Measurements from ENCODE around the gene KIF1A. TPM values are rescaled to one million over a fixed set of nuclear protein-coding genes. Genes with fewer than 3 reads are reported as not detected.
"Not testable (repeated sequence)": the region's sequence is repeated elsewhere in the genome, so short reads cannot be mapped to it uniquely, and the experiment has no call there.

KIF1A gene
- total RNA-seq, 1 experiment from 2014 or later, result not detected

- Histone ChIP-seq H3K4me2 (no peak overlapping the region), H3F3A (ENCODE audit: insufficient read depth, low read depth) (no peaks in the 10 kb centered on the region), H3K9me3 (ENCODE audit: insufficient read depth, low read depth) (no peaks in the 10 kb centered on the region), H3K4me1 (replicated peaks; ENCODE audit: insufficient read depth) (no peaks in the 10 kb centered on the region), H3K4me3 (no peak overlapping the region), H3K27ac (no peak overlapping the region), H2AFZ (no peak overlapping the region), H3K9me2 (ENCODE audit: insufficient read depth) (no peaks in the 10 kb centered on the region), H3K27me3 (ENCODE audit: insufficient read depth, low read depth) (peaks cover 32% of the 10 kb centered on the region), H3K36me3 (ENCODE audit: low read depth) (no peaks in the 10 kb centered on the region), H4K20me1 (ENCODE audit: insufficient read depth) (no peaks in the 10 kb centered on the region), H3K79me2 (ENCODE audit: low read depth) (no peaks in the 10 kb centered on the region)
- BruUV-seq (replicated peaks), result no TSS peak
- DNase-seq, result no peak
- ChIA-PET POLR2A (ENCODE audit: unreplicated experiment) (no interaction called here), CTCF (no interaction called here)
- no peak for TF ChIP-seq EZH2 (IDR thresholded peaks at IDR 0.05; ENCODE audit: low read depth)
- TF ChIP-seq, protein P1, sequence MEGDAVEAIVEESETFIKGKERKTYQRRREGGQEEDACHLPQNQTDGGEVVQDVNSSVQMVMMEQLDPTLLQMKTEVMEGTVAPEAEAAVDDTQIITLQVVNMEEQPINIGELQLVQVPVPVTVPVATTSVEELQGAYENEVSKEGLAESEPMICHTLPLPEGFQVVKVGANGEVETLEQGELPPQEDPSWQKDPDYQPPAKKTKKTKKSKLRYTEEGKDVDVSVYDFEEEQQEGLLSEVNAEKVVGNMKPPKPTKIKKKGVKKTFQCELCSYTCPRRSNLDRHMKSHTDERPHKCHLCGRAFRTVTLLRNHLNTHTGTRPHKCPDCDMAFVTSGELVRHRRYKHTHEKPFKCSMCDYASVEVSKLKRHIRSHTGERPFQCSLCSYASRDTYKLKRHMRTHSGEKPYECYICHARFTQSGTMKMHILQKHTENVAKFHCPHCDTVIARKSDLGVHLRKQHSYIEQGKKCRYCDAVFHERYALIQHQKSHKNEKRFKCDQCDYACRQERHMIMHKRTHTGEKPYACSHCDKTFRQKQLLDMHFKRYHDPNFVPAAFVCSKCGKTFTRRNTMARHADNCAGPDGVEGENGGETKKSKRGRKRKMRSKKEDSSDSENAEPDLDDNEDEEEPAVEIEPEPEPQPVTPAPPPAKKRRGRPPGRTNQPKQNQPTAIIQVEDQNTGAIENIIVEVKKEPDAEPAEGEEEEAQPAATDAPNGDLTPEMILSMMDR (conservative IDR thresholded peaks at IDR 0.05), result no peak
- intact Hi-C loops (cut with micrococcal nuclease; ENCODE audit: unreplicated experiment), result no loop called here
These were observed 27.0 kb upstream of the KIF1A start for GRCh38 chr2:240846873-240847595.

DNA sequence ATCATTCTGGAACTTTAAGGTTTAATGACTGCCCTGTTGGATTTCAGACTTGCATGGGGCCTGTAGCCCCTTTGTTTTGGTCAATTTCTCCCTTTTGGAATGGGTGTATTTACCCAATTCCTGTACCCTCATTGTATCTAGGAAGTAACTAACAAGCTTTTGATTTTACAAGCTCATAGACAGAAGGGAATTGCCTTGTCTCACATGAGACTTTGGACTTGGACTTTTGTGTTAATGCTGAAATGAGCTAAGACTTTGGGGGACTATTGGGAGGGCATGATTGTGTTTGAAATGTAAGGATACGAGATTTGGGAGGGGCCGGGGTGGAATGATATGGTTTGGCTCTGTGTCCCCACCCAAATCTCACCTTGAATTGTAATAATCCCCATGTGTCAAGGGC is 26.3 kb upstream of the KIF1A start:
- DNase-seq; H3K36me3 ChIP-seq (ENCODE audit: low read depth); H3K79me2 ChIP-seq (ENCODE audit: low read depth); H3F3A ChIP-seq (ENCODE audit: insufficient read depth, low read depth); intact Hi-C loops (cut with micrococcal nuclease; ENCODE audit: unreplicated experiment); POLR2A ChIA-PET (ENCODE audit: unreplicated experiment); H3K9me3 ChIP-seq (ENCODE audit: insufficient read depth, low read depth); CTCF ChIA-PET; H3K27ac ChIP-seq; H3K4me2 ChIP-seq; H3K4me3 ChIP-seq; H4K20me1 ChIP-seq (ENCODE audit: insufficient read depth); BruUV-seq (replicated peaks); H2AFZ ChIP-seq; H3K4me1 ChIP-seq (replicated peaks; ENCODE audit: insufficient read depth); H3K9me2 ChIP-seq (ENCODE audit: insufficient read depth): not testable (repeated sequence)
- H3K27me3 ChIP-seq (ENCODE audit: insufficient read depth, low read depth), result peaks cover 39% of the 10 kb centered on the region

- DNase-seq, result peak; percentile 71 to 88
- no TSS peak for BruUV-seq (replicated peaks)
- no peak overlapping the region for H2AFZ ChIP-seq
- no peak overlapping the region for H3K4me2 ChIP-seq
- H3K27ac ChIP-seq, result no peak overlapping the region
- intact Hi-C loops (cut with micrococcal nuclease; ENCODE audit: unreplicated experiment), result loop anchor here (1.0 to 5.0 kb wide), 3 partner anchors 200 to 779 kb away; partner anchors contain the start of gene RNPEPL1
- peaks cover 87% of the 10 kb centered on the region for H3K27me3 ChIP-seq (ENCODE audit: insufficient read depth, low read depth)
- H3K79me2 ChIP-seq (ENCODE audit: low read depth), result no peaks in the 10 kb centered on the region
- no peaks in the 10 kb centered on the region for H3K9me2 ChIP-seq (ENCODE audit: insufficient read depth)
- no peaks in the 10 kb centered on the region for H3K36me3 ChIP-seq (ENCODE audit: low read depth)
- H3F3A ChIP-seq (ENCODE audit: insufficient read depth, low read depth), result no peaks in the 10 kb centered on the region
- TF ChIP-seq, protein P1 (conservative IDR thresholded peaks at IDR 0.05), result peak; percentile 80
- no peak for TF ChIP-seq EZH2 (IDR thresholded peaks at IDR 0.05; ENCODE audit: low read depth)
- ChIA-PET CTCF (interaction anchor here (0.6 to 1.9 kb wide), 10 partner anchors 13 to 779 kb away, joined by 3 to 24 read pairs (median 4); no protein-coding TSS in a partner anchor), POLR2A (ENCODE audit: unreplicated experiment) (interaction anchor here (0.6 to 1.1 kb wide), 5 partner anchors 100 to 607 kb away, joined by 3 to 6 read pairs (median 4); no protein-coding TSS in a partner anchor)
- no peaks in the 10 kb centered on the region for H3K4me1 ChIP-seq (replicated peaks; ENCODE audit: insufficient read depth)
- no peaks in the 10 kb centered on the region for H4K20me1 ChIP-seq (ENCODE audit: insufficient read depth)
- no peak overlapping the region for H3K4me3 ChIP-seq
- no peaks in the 10 kb centered on the region for H3K9me3 ChIP-seq (ENCODE audit: insufficient read depth, low read depth)
These were observed 20.5 kb upstream of the KIF1A start for GRCh38 chr2:240840435-240841060.
